Small intestine (tissue), 7 donors: ENCODE data around the gene SYNPO2. TPM values are rescaled to one million over a fixed set of nuclear protein-coding genes. Genes with fewer than 3 reads are reported as not detected.

Experiments
- DNase-seq, 2 donors: peaks; one replicate each; pipeline versions ENCODE4 v3.0.0 to v3.0.0-alpha.2; 2013
- FAIRE-seq: peaks from 2 replicates; lab custom pipeline; 2012; peaks lifted over from hg19 to GRCh38; lab: Jason Lieb, UNC
- H3K27ac ChIP-seq, 3 donors: one replicate each; pipeline ENCODE4 v1.5.1; 2013; ENCODE audit warnings: low read length in 2 of 3, mild to moderate bottlenecking in 2 of 3, control low read depth in 1 of 3, inconsistent platforms in 1 of 3, low read depth in 1 of 3, moderate library complexity in 1 of 3
- H3K27me3 ChIP-seq, 3 donors: one replicate each; pipeline ENCODE4 v1.6.1; 2013; ENCODE audit warnings: low read length in 3 of 3, inconsistent platforms in 1 of 3; ENCODE audit not compliant: control insufficient read depth in 3 of 3, insufficient read depth in 3 of 3
- H3K36me3 ChIP-seq, 3 donors: one replicate each; pipeline ENCODE4 v1.6.1; 2013; ENCODE audit warnings: low read length in 3 of 3, inconsistent platforms in 1 of 3, low read depth in 1 of 3, mild to moderate bottlenecking in 1 of 3, moderate library complexity in 1 of 3; ENCODE audit not compliant: control insufficient read depth in 3 of 3, insufficient read depth in 2 of 3
- H3K4me1 ChIP-seq, 3 donors: one replicate each; pipeline ENCODE4 v1.6.1; 2013; ENCODE audit warnings: low read length in 2 of 3, inconsistent platforms in 1 of 3, low read depth in 1 of 3, mild to moderate bottlenecking in 1 of 3, moderate library complexity in 1 of 3; ENCODE audit not compliant: control insufficient read depth in 3 of 3, insufficient read depth in 2 of 3
- H3K4me3 ChIP-seq, 3 donors: one replicate each; pipeline ENCODE4 v1.5.1; 2013; ENCODE audit warnings: low read length in 3 of 3, control low read depth in 1 of 3, inconsistent platforms in 1 of 3, low read depth in 1 of 3, mild to moderate bottlenecking in 1 of 3, moderate library complexity in 1 of 3
- H3K9me3 ChIP-seq, 2 donors: one replicate each; pipeline ENCODE4 v1.6.1; 2013; ENCODE audit warnings: low read depth in 1 of 2, low read length in 1 of 2; ENCODE audit not compliant: control insufficient read depth in 2 of 2, insufficient read depth in 1 of 2
- WGBS, 3 donors: extraction: QIAGEN DNeasy Blood & Tissue Kit; methylation state at CpG; one replicate each; pipeline ENCODE4 v1.1.7; 2013; 5-methylcytosine and 5-hydroxymethylcytosine counted together
- polyA plus RNA-seq, 4 donors: library from polyadenylated mRNA; stranded (reverse) in 3 of 4; unstranded in 1 of 4; fragments of 200-250 nt in 3 of 4; fragments of 120-200 nt in 1 of 4; gene quantifications; one replicate each; pipeline versions ENCODE4 v1.2.1 to v1.2.3, GENCODE V29; 2013
- donor health status: healthy with polysubstance abuse.
- donor health status: control.
- donor health status: control.
- donor health status: Bipolar disorder and iron deficiency.
- donor health status: healthy.

The SYNPO2 gene
- polyA plus RNA-seq, 4 donors, result 1.1 to 25.3 (median 10.1) TPM

GRCh38 chr4:118848901-118849300 lies 39.8 kb upstream of the SYNPO2 start:
- Histone ChIP-seq H3K27me3 (no peaks in the 10 kb centered on the region), H3K27ac (no peak overlapping the region), H3K36me3 (no peaks in the 10 kb centered on the region), H3K4me3 (no peak overlapping the region), H3K4me1 (no peaks in the 10 kb centered on the region), H3K9me3 (no peaks in the 10 kb centered on the region)
- peak; percentile 10 for FAIRE-seq
- DNase-seq, result no peak

GRCh38 chr4:118849867-118850487 lies 38.7 kb upstream of the SYNPO2 start:
- Histone ChIP-seq H3K27me3 (no peaks in the 10 kb centered on the region), H3K9me3 (no peaks in the 10 kb centered on the region), H3K36me3 (no peaks in the 10 kb centered on the region), H3K27ac (no peak overlapping the region), H3K4me1 (no peaks in the 10 kb centered on the region), H3K4me3 (peak overlapping the region in 1 of 3 donors; percentile 67)
- FAIRE-seq (no peak), DNase-seq (no peak)
- 96 to 99% (median 98%) methylated on average over 2 of the region's 2 CpGs for WGBS, 3 donors

GRCh38 chr4:118850488-118851173 lies 38.0 kb upstream of the SYNPO2 start:
- peak; percentile 60 to 80 for DNase-seq
- Histone ChIP-seq H3K4me3 (peak overlapping the region in 2 of 3 donors; percentile 48 to 67), H3K27ac (peak overlapping the region; percentile 49 to 76 (median 73)), H3K4me1 (no peaks in the 10 kb centered on the region), H3K36me3 (no peaks in the 10 kb centered on the region), H3K27me3 (no peaks in the 10 kb centered on the region), H3K9me3 (no peaks in the 10 kb centered on the region)
- 5 to 30% (median 17%) methylated on average over 8 of the region's 8 CpGs for WGBS, 3 donors
- FAIRE-seq, result no peak

- no peaks in the 10 kb centered on the region for H3K9me3 ChIP-seq
- no peaks in the 10 kb centered on the region for H3K27me3 ChIP-seq
- WGBS, 3 donors, result 78 to 86% (median 84%) methylated on average over 2 of the region's 2 CpGs
- no peak overlapping the region for H3K4me3 ChIP-seq
- H3K36me3 ChIP-seq, result no peaks in the 10 kb centered on the region
- H3K27ac ChIP-seq, result no peak overlapping the region
- DNase-seq (no peak), FAIRE-seq (no peak)
- H3K4me1 ChIP-seq, result no peaks in the 10 kb centered on the region
Observed at GRCh38 chr4:118857760-118858159, 30.9 kb upstream of the SYNPO2 start.

- no peaks in the 10 kb centered on the region for H3K27me3 ChIP-seq
- no peak for FAIRE-seq
- 85 to 96% (median 95%) methylated on average over 2 of the region's 2 CpGs for WGBS, 3 donors
Observed at GRCh38 chr4:118858779-118859178, 29.9 kb upstream of the SYNPO2 start.

GRCh38 chr4:118865091-118865708 lies 23.5 kb upstream of the SYNPO2 start:
- FAIRE-seq, result no peak
- Histone ChIP-seq H3K27me3 (no peaks in the 10 kb centered on the region), H3K36me3 (no peaks in the 10 kb centered on the region), H3K4me1 (no peaks in the 10 kb centered on the region), H3K9me3 (no peaks in the 10 kb centered on the region), H3K4me3 (no peak overlapping the region), H3K27ac (no peak overlapping the region)
- peak; percentile 56 to 70 for DNase-seq
- 6 to 24% (median 7%) methylated on average over 5 of the region's 5 CpGs for WGBS, 3 donors

More at GRCh38 chr4:118858779-118859178, 29.9 kb upstream of the SYNPO2 start:
- no peak for DNase-seq
- Histone ChIP-seq H3K27ac (no peak overlapping the region), H3K4me3 (no peak overlapping the region), H3K4me1 (no peaks in the 10 kb centered on the region), H3K36me3 (no peaks in the 10 kb centered on the region), H3K9me3 (no peaks in the 10 kb centered on the region)

- FAIRE-seq (no peak), DNase-seq (no peak)
- no peaks in the 10 kb centered on the region for H3K4me1 ChIP-seq
- WGBS, 3 donors, result 68 to 75% (median 69%) methylated on average over 1 of the region's 1 CpG
- H3K36me3 ChIP-seq, result no peaks in the 10 kb centered on the region
- H3K9me3 ChIP-seq, result no peaks in the 10 kb centered on the region
- H3K27me3 ChIP-seq, result no peaks in the 10 kb centered on the region
- H3K4me3 ChIP-seq, result no peak overlapping the region
- H3K27ac ChIP-seq, result no peak overlapping the region
Observed at GRCh38 chr4:118866442-118866841, 22.2 kb upstream of the SYNPO2 start.

GRCh38 chr4:118867311-118868067 lies 21.2 kb upstream of the SYNPO2 start:
- H3K9me3 ChIP-seq, result no peaks in the 10 kb centered on the region
- no peak overlapping the region for H3K27ac ChIP-seq
- H3K27me3 ChIP-seq, result no peaks in the 10 kb centered on the region
- DNase-seq, result no peak
- no peaks in the 10 kb centered on the region for H3K4me1 ChIP-seq
- H3K36me3 ChIP-seq, result no peaks in the 10 kb centered on the region
- H3K4me3 ChIP-seq, result no peak overlapping the region
- FAIRE-seq, result no peak
- 82 to 93% (median 92%) methylated on average over 3 of the region's 3 CpGs for WGBS, 3 donors
